ENCODE data around the gene SCN1A.

The SCN1A gene

GRCh38 chr2:166044853-166045483 lies 82.9 kb downstream of the SCN1A start:
- TF ChIP-seq CTCF (IDR thresholded peaks at IDR 0.05; ENCODE audit: poor library complexity, severe bottlenecking) = no peak
- H3K4me1 ChIP-seq (ENCODE audit: insufficient read depth, poor library complexity, severe bottlenecking) = peaks cover 5% of the 10 kb centered on the region
- DNase-seq (ENCODE audit: low spot score) = no peak
- H3K4me3 ChIP-seq (ENCODE audit: severe bottlenecking) = no peak overlapping the region
- no peak for ATAC-seq (ENCODE audit: low read depth)
- no peak overlapping the region for H3K27ac ChIP-seq (ENCODE audit: poor library complexity, severe bottlenecking)
- no peaks in the 10 kb centered on the region for H3K9me3 ChIP-seq (ENCODE audit: severe bottlenecking)
- H3K27me3 ChIP-seq (ENCODE audit: insufficient read depth, poor library complexity, severe bottlenecking) = no peaks in the 10 kb centered on the region
- H3K36me3 ChIP-seq (ENCODE audit: low read depth) = no peaks in the 10 kb centered on the region

GRCh38 chr2:166042768-166043390 lies 84.9 kb downstream of the SCN1A start:
- no peak for TF ChIP-seq CTCF (IDR thresholded peaks at IDR 0.05; ENCODE audit: poor library complexity, severe bottlenecking)
- H3K36me3 ChIP-seq (ENCODE audit: low read depth) = no peaks in the 10 kb centered on the region
- peaks cover 5% of the 10 kb centered on the region for H3K4me1 ChIP-seq (ENCODE audit: insufficient read depth, poor library complexity, severe bottlenecking)
- peak; percentile 61; the same call in 1 of the 3 replicates for ATAC-seq (ENCODE audit: low read depth)
- no peaks in the 10 kb centered on the region for H3K9me3 ChIP-seq (ENCODE audit: severe bottlenecking)
- H3K27ac ChIP-seq (ENCODE audit: poor library complexity, severe bottlenecking) = no peak overlapping the region
- no peaks in the 10 kb centered on the region for H3K27me3 ChIP-seq (ENCODE audit: insufficient read depth, poor library complexity, severe bottlenecking)
- no peak for DNase-seq (ENCODE audit: low spot score)
- no peak overlapping the region for H3K4me3 ChIP-seq (ENCODE audit: severe bottlenecking)

- Histone ChIP-seq H3K4me3 (ENCODE audit: severe bottlenecking) (no peak overlapping the region), H3K36me3 (ENCODE audit: low read depth) (no peaks in the 10 kb centered on the region), H3K9me3 (ENCODE audit: severe bottlenecking) (no peaks in the 10 kb centered on the region), H3K4me1 (ENCODE audit: insufficient read depth, poor library complexity, severe bottlenecking) (peaks cover 5% of the 10 kb centered on the region), H3K27me3 (ENCODE audit: insufficient read depth, poor library complexity, severe bottlenecking) (no peaks in the 10 kb centered on the region), H3K27ac (ENCODE audit: poor library complexity, severe bottlenecking) (no peak overlapping the region)
- no peak for TF ChIP-seq CTCF (IDR thresholded peaks at IDR 0.05; ENCODE audit: poor library complexity, severe bottlenecking)
- DNase-seq (ENCODE audit: low spot score) = no peak
- no peak for ATAC-seq (ENCODE audit: low read depth)
Measured at GRCh38 chr2:166042356-166042755, 85.5 kb downstream of the SCN1A start.

- Histone ChIP-seq H3K9me3 (ENCODE audit: severe bottlenecking) (no peaks in the 10 kb centered on the region), H3K4me3 (ENCODE audit: severe bottlenecking) (no peak overlapping the region), H3K27ac (ENCODE audit: poor library complexity, severe bottlenecking) (no peak overlapping the region), H3K36me3 (ENCODE audit: low read depth) (no peaks in the 10 kb centered on the region), H3K27me3 (ENCODE audit: insufficient read depth, poor library complexity, severe bottlenecking) (no peaks in the 10 kb centered on the region), H3K4me1 (ENCODE audit: insufficient read depth, poor library complexity, severe bottlenecking) (peaks cover 5% of the 10 kb centered on the region)
- ATAC-seq (ENCODE audit: low read depth) (no peak), DNase-seq (ENCODE audit: low spot score) (no peak)
- no peak for TF ChIP-seq CTCF (IDR thresholded peaks at IDR 0.05; ENCODE audit: poor library complexity, severe bottlenecking)
Measured at GRCh38 chr2:166041613-166042012, 86.2 kb downstream of the SCN1A start.

GRCh38 chr2:166032361-166032760 lies 95.5 kb downstream of the SCN1A start:
- H3K9me3 ChIP-seq (ENCODE audit: severe bottlenecking) = no peaks in the 10 kb centered on the region
- no peak for ATAC-seq (ENCODE audit: low read depth)
- H3K27ac ChIP-seq (ENCODE audit: poor library complexity, severe bottlenecking) = no peak overlapping the region
- H3K27me3 ChIP-seq (ENCODE audit: insufficient read depth, poor library complexity, severe bottlenecking) = no peaks in the 10 kb centered on the region
- no peak overlapping the region for H3K4me3 ChIP-seq (ENCODE audit: severe bottlenecking)
- peaks cover 12% of the 10 kb centered on the region for H3K4me1 ChIP-seq (ENCODE audit: insufficient read depth, poor library complexity, severe bottlenecking)
- no peaks in the 10 kb centered on the region for H3K36me3 ChIP-seq (ENCODE audit: low read depth)
- no peak for TF ChIP-seq CTCF (IDR thresholded peaks at IDR 0.05; ENCODE audit: poor library complexity, severe bottlenecking)
- no peak for DNase-seq (ENCODE audit: low spot score)

All from RWPE2 (cell line).